SKM-1 (cell line): Measurements from ENCODE around the gene TFAP2B.

Source experiments
- DNase-seq: peaks from one replicate; lab custom pipeline; 2025; ENCODE audit not compliant: unreplicated experiment; lab: John Stamatoyannopoulos, UW

TFAP2B gene

GRCh38 chr6:50818673-50819072, at the start of gene TFAP2B:
TSS of gene TFAP2B (plus strand) at chr6:50818871. CDS start at chr6:50818892, 21 bp downstream.
- no peak for DNase-seq

- no peak for DNase-seq
These were observed 40.0 kb upstream of the TFAP2B start for GRCh38 chr6:50778696-50779095.

- DNase-seq: no peak
These were observed 38.3 kb upstream of the TFAP2B start for GRCh38 chr6:50780382-50780781.

GRCh38 chr6:50785921-50786320, 32.8 kb upstream of the TFAP2B start:
- DNase-seq: no peak

- DNase-seq: no peak
These were observed 26.7 kb upstream of the TFAP2B start for GRCh38 chr6:50791900-50792508.

- no peak for DNase-seq
These were observed 25.9 kb upstream of the TFAP2B start for GRCh38 chr6:50792771-50793170.

- no peak for DNase-seq
These were observed 23.1 kb upstream of the TFAP2B start for GRCh38 chr6:50795574-50795973.

- no peak for DNase-seq
These were observed 14.4 kb upstream of the TFAP2B start for GRCh38 chr6:50804283-50804682.

- no peak for DNase-seq
These were observed 11.6 kb upstream of the TFAP2B start for GRCh38 chr6:50807035-50807434.

GRCh38 chr6:50815436-50816114, 3.1 kb upstream of the TFAP2B start:
- DNase-seq: peak; percentile 41

GRCh38 chr6:50816115-50816675, 2.5 kb upstream of the TFAP2B start:
- peak; percentile 77 for DNase-seq

- DNase-seq: no peak
These were observed 1.6 kb upstream of the TFAP2B start for GRCh38 chr6:50816947-50817645.

- no peak for DNase-seq
These were observed 1.1 kb upstream of the TFAP2B start for GRCh38 chr6:50817646-50817950.

- DNase-seq: no peak
These were observed 651 bp upstream of the TFAP2B start for GRCh38 chr6:50818020-50818419.

- DNase-seq: no peak
These were observed 814 bp downstream of the TFAP2B start for GRCh38 chr6:50819466-50819903.

- no peak for DNase-seq
These were observed 1.5 kb downstream of the TFAP2B start for GRCh38 chr6:50819904-50820868.

- DNase-seq: no peak
These were observed 2.2 kb downstream of the TFAP2B start for GRCh38 chr6:50820869-50821264.

GRCh38 chr6:50821441-50822077, 2.9 kb downstream of the TFAP2B start:
- DNase-seq: no peak

GRCh38 chr6:50822078-50822476, 3.4 kb downstream of the TFAP2B start:
- DNase-seq: no peak
